Fibroblast of lung (primary cell): ENCODE measurements around the gene CAMTA1. TPM values are rescaled to one million over a fixed set of nuclear protein-coding genes. Genes with fewer than 3 reads are reported as not detected.
A peak's percentile ranks its signal among the peaks of the same experiment; 100 is the strongest.

ENCODE experiments used
- DNase-seq, 2 donors: peaks; one replicate each; pipeline versions ENCODE4 v3.0.0 to v3.0.0-alpha.2; 2010; ENCODE audit warnings: low read depth in 2 of 2
- H2AFZ ChIP-seq: 2 replicates; pipeline ENCODE4 v1.5.1; 2012; ENCODE audit warnings: low read length, control low read depth, inconsistent platforms
- H3K27ac ChIP-seq: 2 replicates; pipeline ENCODE4 v1.5.1; 2011; ENCODE audit warnings: low read length, control low read depth; ENCODE audit not compliant: insufficient read depth
- H3K27me3 ChIP-seq: 2 replicates; pipeline ENCODE4 v1.5.1; 2011; ENCODE audit warnings: mild to moderate bottlenecking, low read length; ENCODE audit not compliant: control insufficient read depth, insufficient read depth
- H3K36me3 ChIP-seq: 2 replicates; pipeline ENCODE4 v1.5.1; 2011; ENCODE audit warnings: low read length; ENCODE audit not compliant: control insufficient read depth, insufficient read depth
- H3K4me1 ChIP-seq: 2 replicates; pipeline ENCODE4 v1.5.1; 2011; ENCODE audit warnings: low read length; ENCODE audit not compliant: control insufficient read depth, insufficient read depth; ENCODE audit errors: extremely low read depth
- H3K4me2 ChIP-seq: 2 replicates; pipeline ENCODE4 v1.5.1; 2011; ENCODE audit warnings: low read length, control low read depth; ENCODE audit not compliant: insufficient read depth; ENCODE audit errors: extremely low read depth
- H3K4me3 ChIP-seq, 4 experiments: fragments of 200-600 bp in 1 of 4; sonication (generic) in 1 of 4; replicated peaks in 1 of 4; 2 replicates each; pipeline ENCODE4 v1.5.1; 2011 to 2016; ENCODE audit warnings: low read length in 4 of 4, low read depth in 3 of 4, mild to moderate bottlenecking in 3 of 4, control low read depth in 2 of 4, inconsistent platforms in 1 of 4, mixed read lengths in 1 of 4; ENCODE audit not compliant: insufficient read depth in 1 of 4; ENCODE audit errors: control extremely low read depth in 1 of 4
- H3K79me2 ChIP-seq: 2 replicates; pipeline ENCODE4 v1.5.1; 2012; ENCODE audit warnings: mild to moderate bottlenecking, low read length, inconsistent platforms; ENCODE audit not compliant: control insufficient read depth, insufficient read depth
- H3K9ac ChIP-seq: 2 replicates; pipeline ENCODE4 v1.5.1; 2011; ENCODE audit warnings: mild to moderate bottlenecking, low read length, control low read depth; ENCODE audit not compliant: insufficient read depth
- H3K9me3 ChIP-seq: 2 replicates; pipeline ENCODE4 v1.5.1; 2012; ENCODE audit warnings: low read depth, low read length; ENCODE audit not compliant: control insufficient read depth, insufficient read depth
- H4K20me1 ChIP-seq: 2 replicates; pipeline ENCODE4 v1.5.1; 2011; ENCODE audit warnings: low read length; ENCODE audit not compliant: control insufficient read depth, insufficient read depth; ENCODE audit errors: extremely low read depth
- EZH2 ChIP-seq: IDR thresholded peaks from 2 replicates; pipeline ENCODE4 v1.5.1; 2012; ENCODE audit warnings: low read length, control low read depth, mild to moderate bottlenecking; ENCODE audit errors: missing control alignments
- polyA plus RNA-seq, 2 donors: library from polyadenylated mRNA; depleted of rRNA in 1 of 2; stranded (reverse) in 1 of 2; unstranded in 1 of 2; fragments of >200 nt; gene quantifications; 2 replicates each; pipeline ENCODE4 v1.2.1, GENCODE V29; 2011 to 2012; ENCODE audit warnings: missing spikeins in 1 of 2
- total RNA-seq: library from RNA; depleted of rRNA; stranded (reverse); fragments of >200 nt; gene quantifications from 2 replicates; pipeline ENCODE4 v1.2.1, GENCODE V29; 2014
- TF ChIP-seq, protein P1 (sequence below), 2 donors: IDR thresholded peaks in 1 of 2; conservative IDR thresholded peaks in 1 of 2; 1 replicate in 1 of 2; 2 replicates in 1 of 2; pipeline ENCODE4 v1.5.1; 2011 to 2012; ENCODE audit warnings: low read length in 2 of 2, control low read depth in 1 of 2, inconsistent platforms in 1 of 2, low read depth in 1 of 2, mild to moderate bottlenecking in 1 of 2

CAMTA1 gene
- total and polyA plus RNA-seq, 2 donors (not counting 1 experiment from before 2014, with no cell fraction given), result 47.6 to 86.0 TPM

DNA sequence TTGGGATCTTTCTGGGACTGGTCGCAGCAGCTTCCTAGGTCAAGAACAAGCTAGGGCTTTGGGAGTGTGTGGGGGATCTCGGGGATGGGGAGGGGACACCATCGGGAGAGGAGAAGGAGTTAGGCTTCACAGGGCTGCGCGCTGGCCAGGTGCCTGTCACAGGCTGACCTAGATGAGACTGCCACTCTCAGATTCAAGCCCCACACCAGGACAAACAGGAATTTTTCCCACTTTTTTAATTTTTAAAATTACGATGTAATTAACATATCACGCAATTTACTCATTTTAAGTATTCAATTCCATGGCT, 180.6 kb downstream of the CAMTA1 start:
- Histone ChIP-seq H4K20me1 (no peaks in the 10 kb centered on the region), H2AFZ (no peak overlapping the region), H3K9ac (no peak overlapping the region), H3K79me2 (no peaks in the 10 kb centered on the region), H3K4me2 (no peak overlapping the region), H3K27ac (no peak overlapping the region), H3K27me3 (no peaks in the 10 kb centered on the region), H3K9me3 (no peaks in the 10 kb centered on the region), H3K36me3 (no peaks in the 10 kb centered on the region), H3K4me3 (no peak overlapping the region), H3K4me1 (no peaks in the 10 kb centered on the region)
- no peak for TF ChIP-seq EZH2
- TF ChIP-seq, protein P1, sequence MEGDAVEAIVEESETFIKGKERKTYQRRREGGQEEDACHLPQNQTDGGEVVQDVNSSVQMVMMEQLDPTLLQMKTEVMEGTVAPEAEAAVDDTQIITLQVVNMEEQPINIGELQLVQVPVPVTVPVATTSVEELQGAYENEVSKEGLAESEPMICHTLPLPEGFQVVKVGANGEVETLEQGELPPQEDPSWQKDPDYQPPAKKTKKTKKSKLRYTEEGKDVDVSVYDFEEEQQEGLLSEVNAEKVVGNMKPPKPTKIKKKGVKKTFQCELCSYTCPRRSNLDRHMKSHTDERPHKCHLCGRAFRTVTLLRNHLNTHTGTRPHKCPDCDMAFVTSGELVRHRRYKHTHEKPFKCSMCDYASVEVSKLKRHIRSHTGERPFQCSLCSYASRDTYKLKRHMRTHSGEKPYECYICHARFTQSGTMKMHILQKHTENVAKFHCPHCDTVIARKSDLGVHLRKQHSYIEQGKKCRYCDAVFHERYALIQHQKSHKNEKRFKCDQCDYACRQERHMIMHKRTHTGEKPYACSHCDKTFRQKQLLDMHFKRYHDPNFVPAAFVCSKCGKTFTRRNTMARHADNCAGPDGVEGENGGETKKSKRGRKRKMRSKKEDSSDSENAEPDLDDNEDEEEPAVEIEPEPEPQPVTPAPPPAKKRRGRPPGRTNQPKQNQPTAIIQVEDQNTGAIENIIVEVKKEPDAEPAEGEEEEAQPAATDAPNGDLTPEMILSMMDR (conservative IDR thresholded peaks at IDR 0.05 in 1 of 2, IDR thresholded peaks at IDR 0.05 in 1 of 2; ENCODE audit: low read depth in 1 of 2, low read length in 2 of 2), result no peak
- no peak for DNase-seq

DNA sequence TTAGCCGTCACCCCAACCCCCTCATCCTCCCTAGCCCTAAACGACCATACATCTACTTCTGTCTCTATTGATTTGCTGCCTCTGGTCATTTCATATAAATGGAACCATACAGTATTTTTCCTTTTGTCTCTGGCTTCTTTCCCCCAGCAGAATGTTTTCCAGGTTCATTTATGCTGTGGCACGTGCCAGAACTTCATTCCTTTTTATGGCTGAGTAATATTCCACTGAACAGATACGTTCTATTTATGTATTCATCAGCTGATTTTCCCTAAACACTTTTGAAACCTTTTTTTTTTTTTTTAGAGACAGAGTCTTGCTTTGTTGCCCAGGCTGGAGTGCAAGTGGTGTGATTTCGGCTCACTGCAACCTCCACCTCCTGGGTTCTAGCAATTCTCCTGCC, 181.1 kb downstream of the CAMTA1 start:
- H3K36me3 ChIP-seq, result no peaks in the 10 kb centered on the region
- no peaks in the 10 kb centered on the region for H3K4me1 ChIP-seq
- no peaks in the 10 kb centered on the region for H3K9me3 ChIP-seq
- no peaks in the 10 kb centered on the region for H4K20me1 ChIP-seq
- H2AFZ ChIP-seq, result no peak overlapping the region
- no peak overlapping the region for H3K4me2 ChIP-seq
- DNase-seq, result no peak
- H3K9ac ChIP-seq, result no peak overlapping the region
- H3K27ac ChIP-seq, result no peak overlapping the region
- no peak overlapping the region for H3K4me3 ChIP-seq
- no peak for TF ChIP-seq EZH2
- TF ChIP-seq, protein P1 (conservative IDR thresholded peaks at IDR 0.05 in 1 of 2, IDR thresholded peaks at IDR 0.05 in 1 of 2; ENCODE audit: low read depth in 1 of 2, low read length in 2 of 2), result no peak
- H3K79me2 ChIP-seq, result no peaks in the 10 kb centered on the region
- H3K27me3 ChIP-seq, result no peaks in the 10 kb centered on the region

DNA sequence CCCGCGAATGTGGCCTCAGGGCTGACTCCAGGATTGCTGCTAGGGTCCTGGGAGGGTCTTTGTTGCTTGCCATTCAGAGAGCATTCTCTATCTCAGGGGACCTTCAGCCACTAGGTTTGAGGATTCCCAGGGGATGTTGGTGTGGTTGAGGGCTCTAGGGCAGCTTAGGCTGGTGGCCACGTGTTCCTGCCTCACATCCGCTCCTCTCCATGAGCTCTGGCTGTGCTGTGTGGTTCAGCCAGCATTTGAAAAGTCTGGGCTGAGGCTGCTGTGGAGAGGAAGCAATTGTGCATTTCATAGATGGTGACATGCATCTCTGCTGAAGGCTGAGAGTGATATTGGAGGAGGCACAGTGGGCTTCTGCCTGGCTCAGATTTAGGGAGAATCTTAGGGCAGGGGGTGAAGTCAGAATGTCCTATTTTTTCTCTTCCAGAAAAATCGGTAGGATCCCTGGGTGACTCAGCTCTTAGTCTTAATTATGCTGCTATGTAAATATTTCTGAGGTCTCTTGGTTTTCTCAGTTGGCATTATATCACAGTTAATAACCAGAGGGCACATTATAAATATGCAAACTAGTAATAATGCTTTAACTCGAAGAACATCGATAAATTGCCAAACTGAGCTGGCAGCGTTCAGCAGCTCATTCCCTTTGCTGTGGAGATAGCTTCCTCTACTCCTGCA, 182.3 kb downstream of the CAMTA1 start:
- Histone ChIP-seq H3K9ac (no peak overlapping the region), H3K4me2 (no peak overlapping the region), H3K79me2 (no peaks in the 10 kb centered on the region), H3K4me1 (no peaks in the 10 kb centered on the region), H3K27ac (no peak overlapping the region), H3K9me3 (no peaks in the 10 kb centered on the region), H2AFZ (no peak overlapping the region), H4K20me1 (no peaks in the 10 kb centered on the region), H3K27me3 (no peaks in the 10 kb centered on the region), H3K4me3 (no peak overlapping the region), H3K36me3 (no peaks in the 10 kb centered on the region)
- peak in 1 of 2 donors; percentile 36 for DNase-seq
- no peak for TF ChIP-seq EZH2
- TF ChIP-seq, protein P1 (conservative IDR thresholded peaks at IDR 0.05 in 1 of 2, IDR thresholded peaks at IDR 0.05 in 1 of 2; ENCODE audit: low read depth in 1 of 2, low read length in 2 of 2), result no peak
